GM23248 (cell line): Measurements from ENCODE around the gene ZIC5.

Experiments used
- EZH2 ChIP-seq: fragments of 200-600 bp; sonication (generic); IDR thresholded peaks from 2 replicates; pipeline ENCODE4 v1.6.1; 2018; ENCODE audit warnings: antibody characterized with exemption, mild to moderate bottlenecking; ENCODE audit not compliant: insufficient read depth, poor library complexity, severe bottlenecking
- EZH2phosphoT487 ChIP-seq: fragments of 200-600 bp; sonication (generic); IDR thresholded peaks from 2 replicates; pipeline ENCODE4 v1.6.1; 2018; ENCODE audit warnings: antibody characterized with exemption, moderate library complexity, mild to moderate bottlenecking, low read depth; ENCODE audit not compliant: insufficient read depth

- TF ChIP-seq EZH2phosphoT487 (no peak), EZH2 (no peak)
Measured at GRCh38 chr13:99995104-99995588, 23.6 kb upstream of the ZIC5 start.
